GM12878 (cell line): ENCODE results near the gene LEUTX. TPM values are rescaled to one million over a fixed set of nuclear protein-coding genes. Genes with fewer than 3 reads are reported as not detected.

Source experiments
- ATAC-seq: fragments of 200-7000 bp; cut with Tn5 transposase; 3 replicates; pipeline ENCODE4 v1.9.1; 2020; ENCODE audit warnings: mild to moderate bottlenecking, moderate library complexity
- BruUV-seq: library from RNA; stranded (reverse); fragments of 400-500 nt; replicated peaks from 2 replicates; lab custom pipeline; 2021; lab: Mats Ljungman, UMichigan
- CTCF ChIA-PET: fragments of 300-600 bp; sonication (Branson Sonifier 250); formaldehyde crosslinking; extraction: SDS; loops from one replicate; lab custom pipeline; 2021; ENCODE audit warnings: inconsistent platforms; lab: Yijun Ruan, JAX
- POLR2A ChIA-PET: fragments of 350-600 bp; formaldehyde crosslinking; extraction: SDS; loops from one replicate; lab custom pipeline; 2021; ENCODE audit warnings: inconsistent platforms; lab: Charles Lee
- RAD21 ChIA-PET: fragments of 300-600 bp; sonication (Branson Sonifier 250); formaldehyde crosslinking; loops from one replicate; lab custom pipeline; 2023; ENCODE audit warnings: antibody characterized with exemption; ENCODE audit not compliant: unreplicated experiment; lab: Charles Lee
- SMC1A ChIA-PET: fragments of 300-600 bp; sonication (Branson Sonifier 250); formaldehyde crosslinking; loops from one replicate; lab custom pipeline; 2023; ENCODE audit not compliant: unreplicated experiment, uncharacterized antibody; lab: Charles Lee
- DNase-seq: peaks from one replicate; pipeline ENCODE4 v3.0.0-alpha.2; 2011; ENCODE audit warnings: low read depth, low spot score
- FAIRE-seq: peaks from 3 replicates; lab custom pipeline; 2011; peaks lifted over from hg19 to GRCh38; lab: Jason Lieb, UNC
- H2AFZ ChIP-seq: 2 replicates; pipeline ENCODE4 v1.6.0; 2011; ENCODE audit warnings: low read depth, low read length, control low read depth; ENCODE audit not compliant: control insufficient read depth
- H3K27ac ChIP-seq: 2 replicates; pipeline ENCODE4 v1.5.1; 2011; ENCODE audit warnings: control low read depth; ENCODE audit not compliant: control insufficient read depth, insufficient read depth
- H3K27me3 ChIP-seq, 2 experiments: replicated peaks in 1 of 2; 2 replicates each; pipeline versions ENCODE4 v1.6.0 to v1.6.1; 2011; ENCODE audit warnings: low read length in 1 of 2; ENCODE audit not compliant: control insufficient read depth in 2 of 2, insufficient read depth in 2 of 2
- H3K36me3 ChIP-seq, 2 experiments: 2 replicates each; pipeline ENCODE4 v1.5.1; 2011; ENCODE audit warnings: low read length in 1 of 2; ENCODE audit not compliant: control insufficient read depth in 2 of 2, insufficient read depth in 2 of 2
- H3K4me1 ChIP-seq: 2 replicates; pipeline ENCODE4 v1.6.1; 2011; ENCODE audit warnings: mild to moderate bottlenecking, low read length, moderate library complexity, mixed read lengths; ENCODE audit not compliant: control insufficient read depth, insufficient read depth
- H3K4me2 ChIP-seq: 2 replicates; pipeline ENCODE4 v1.6.0; 2011; ENCODE audit warnings: control low read depth; ENCODE audit not compliant: control insufficient read depth, insufficient read depth
- H3K4me3 ChIP-seq: fragments of 200-600 bp; sonication (generic); 2 replicates; pipeline ENCODE4 v1.5.1; 2016
- H3K79me2 ChIP-seq: 2 replicates; pipeline ENCODE4 v1.6.0; 2011; ENCODE audit warnings: low read length; ENCODE audit not compliant: control insufficient read depth, insufficient read depth
- H3K9ac ChIP-seq: 2 replicates; pipeline ENCODE4 v1.8.0; 2011; ENCODE audit warnings: low read length, control low read depth, mixed read lengths; ENCODE audit not compliant: control insufficient read depth, insufficient read depth
- H3K9me3 ChIP-seq: replicated peaks from 3 replicates; pipeline ENCODE4 v1.5.1; 2011; ENCODE audit warnings: mild to moderate bottlenecking, low read length; ENCODE audit not compliant: control insufficient read depth, insufficient read depth
- H4K20me1 ChIP-seq: 2 replicates; pipeline ENCODE4 v1.6.0; 2011; ENCODE audit not compliant: control insufficient read depth, insufficient read depth
- CBFB ChIP-seq: IDR thresholded peaks from 2 replicates; pipeline ENCODE4 v1.6.1; 2016; ENCODE audit warnings: antibody characterized with exemption, low read depth
- CEBPB ChIP-seq, 2 experiments: fragments of 150-350 bp in 1 of 2; IDR thresholded peaks; 2 replicates each; pipeline ENCODE4 v1.6.1; 2012 to 2014; ENCODE audit warnings: low read depth in 2 of 2, low read length in 2 of 2, borderline replicate concordance in 1 of 2, inconsistent platforms in 1 of 2
- CREM ChIP-seq: IDR thresholded peaks from 2 replicates; pipeline ENCODE4 v1.6.1; 2014; ENCODE audit warnings: antibody characterized with exemption, low read depth
- EED ChIP-seq: sonication (generic); IDR thresholded peaks from 2 replicates; pipeline ENCODE4 v1.6.1; 2016; ENCODE audit warnings: antibody characterized with exemption, low read depth
- ETV6 ChIP-seq, 2 experiments: fragments of 450-650 bp in 1 of 2; IDR thresholded peaks in 1 of 2; conservative IDR thresholded peaks in 1 of 2; 2 replicates each; pipeline ENCODE4 v1.6.1; 2014; ENCODE audit warnings: antibody characterized with exemption in 1 of 2, borderline replicate concordance in 1 of 2, low read depth in 1 of 2, mild to moderate bottlenecking in 1 of 2, moderate library complexity in 1 of 2
- IKZF1 ChIP-seq: fragments of 450-650 bp; conservative IDR thresholded peaks from 2 replicates; pipeline ENCODE4 v1.6.1; 2017; ENCODE audit warnings: antibody characterized with exemption, mild to moderate bottlenecking
- IKZF2 ChIP-seq, 2 experiments: fragments of 450-650 bp; IDR thresholded peaks; 2 replicates each; pipeline ENCODE4 v1.6.1; 2017; ENCODE audit warnings: mild to moderate bottlenecking in 2 of 2, moderate library complexity in 2 of 2
- JUND ChIP-seq: IDR thresholded peaks from 2 replicates; pipeline ENCODE4 v1.6.1; 2012; ENCODE audit warnings: low read depth, mild to moderate bottlenecking, low read length, improper control_type of control experiment, moderate library complexity
- MEF2B ChIP-seq: fragments of 450-650 bp; IDR thresholded peaks from 2 replicates; pipeline ENCODE4 v1.6.1; 2018; ENCODE audit warnings: mild to moderate bottlenecking, moderate library complexity; ENCODE audit not compliant: partially characterized antibody, poor library complexity, severe bottlenecking
- NFIC ChIP-seq: IDR thresholded peaks from 2 replicates; pipeline ENCODE4 v1.6.1; 2012; ENCODE audit warnings: low read depth, mild to moderate bottlenecking, inconsistent platforms, low read length, moderate library complexity
- POU2F2 ChIP-seq: IDR thresholded peaks from 3 replicates; pipeline ENCODE4 v1.6.1; 2011; ENCODE audit warnings: low read depth, mild to moderate bottlenecking, low read length, borderline replicate concordance
- RBBP5 ChIP-seq: fragments of 200-600 bp; sonication (generic); conservative IDR thresholded peaks from 2 replicates; pipeline ENCODE4 v1.6.1; 2016
- RUNX3 ChIP-seq: IDR thresholded peaks from 2 replicates; pipeline ENCODE4 v1.6.1; 2012; ENCODE audit warnings: low read length, inconsistent platforms
- WGBS: methylation state at CpG from one replicate; pipeline ENCODE4 v1.1.6; 2016; ENCODE audit warnings: low lambda C conversion rate; ENCODE audit not compliant: insufficient replicate concordance, insufficient coverage; ENCODE audit errors: missing lambda C conversion rate; 5-methylcytosine and 5-hydroxymethylcytosine counted together
- in situ Hi-C: fragments of 300-500 bp; cut with MboI; formaldehyde crosslinking; loops from 9 replicates; pipeline ENCODE4 v1.14.3; 2018; ENCODE audit warnings: mixed read lengths
- intact Hi-C: fragments of 100-400 bp; cut with micrococcal nuclease; formaldehyde crosslinking; loops from one replicate; pipeline ENCODE4 v1.14.2; 2022; ENCODE audit not compliant: unreplicated experiment
- polyA plus RNA-seq, 11 experiments: library from polyadenylated mRNA; depleted of rRNA in 4 of 11; unstranded in 6 of 11; stranded (reverse) in 5 of 11; fragments of >200 nt; fragmentation: Nextera tagmentation in 4 of 11; fragmentation: Illumina TruSeq in 1 of 11; extraction: Ambion mirVana in 4 of 11; extraction: Trizol in 1 of 11; gene quantifications; 1 replicate in 1 of 11; 2 replicates in 10 of 11; pipeline versions ENCODE4 v1.2.1 to v1.2.3, GENCODE V29; 2011 to 2016; ENCODE audit warnings: inconsistent platforms in 2 of 11, missing spikeins in 2 of 11, low read depth in 1 of 11
- total RNA-seq, 4 experiments: library from RNA; depleted of rRNA in 3 of 4; stranded (reverse); fragments of >200 nt in 3 of 4; fragmentation: Illumina TruSeq in 1 of 4; extraction: Trizol in 1 of 4; gene quantifications; 2 replicates each; pipeline versions ENCODE4 v1.2.1 to v1.2.3, GENCODE V29; 2013 to 2021

The LEUTX gene
- total and polyA plus RNA-seq, 10 of the 15 experiments (the other 5 are each of a cell fraction or from before 2014, with no cell fraction given), result 0.29 to 0.46 (median 0.40) TPM; not detected in 4

DNA sequence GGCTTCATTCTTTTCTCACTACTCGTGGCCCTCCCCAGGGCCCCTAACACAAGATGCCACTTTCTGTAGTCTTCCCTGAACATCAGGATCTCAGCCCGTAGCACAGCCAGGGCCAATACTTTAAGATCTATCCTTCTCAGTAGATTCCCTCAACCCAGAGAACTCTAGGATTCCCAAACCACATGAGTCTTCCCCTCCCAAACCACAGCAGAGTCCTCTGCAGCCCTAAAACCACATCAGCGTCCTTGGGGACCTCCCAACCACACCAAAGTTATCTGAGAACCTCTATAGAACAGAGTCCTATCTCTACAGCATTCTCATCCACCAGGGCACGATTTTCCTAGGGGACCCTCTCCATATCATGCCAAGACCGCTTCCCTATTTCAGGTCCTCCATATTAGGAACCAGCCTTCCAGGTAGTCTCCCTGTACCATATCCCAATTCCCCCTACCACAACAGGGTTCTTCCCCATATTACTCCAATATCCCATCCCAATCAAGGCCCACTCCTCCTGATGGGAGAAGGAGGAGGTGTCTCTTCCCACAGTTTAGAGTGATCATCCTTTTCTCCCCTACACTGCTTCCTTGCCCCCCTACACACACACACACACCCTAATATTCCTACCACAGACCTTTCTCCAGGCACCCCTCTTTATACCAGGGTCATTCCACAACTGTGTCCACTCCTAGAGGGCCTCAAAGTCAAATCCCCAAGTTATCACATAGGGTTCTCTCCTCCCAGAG, 53.9 kb downstream of the LEUTX start:
- Histone ChIP-seq H3K79me2 (peaks cover 15% of the 10 kb centered on the region), H3K4me2 (peak overlapping the region; percentile 56), H3K4me3 (peak overlapping the region; percentile 97), H3K27ac (peak overlapping the region; percentile 51), H3K27me3 (no peaks in the 10 kb centered on the region), H2AFZ (no peak overlapping the region), H3K36me3 (peaks cover 33 to 38% of the 10 kb centered on the region in 2 experiments), H4K20me1 (no peaks in the 10 kb centered on the region), H3K4me1 (peaks cover 20% of the 10 kb centered on the region), H3K9ac (peak overlapping the region; percentile 75), H3K9me3 (no peaks in the 10 kb centered on the region)
- ChIA-PET RAD21 (interaction anchor here (1.8 to 2.1 kb wide), 4 partner anchors 13 to 157 kb away, joined by 12 to 29 read pairs (median 23); partner anchors contain the start of genes FBL and PSMC4), SMC1A (interaction anchor here (1.8 to 2.1 kb wide), 4 partner anchors 12 to 158 kb away, joined by 14 to 33 read pairs (median 22); partner anchors contain the start of gene FBL), POLR2A (interaction anchor here (0.6 to 2.1 kb wide), 5 partner anchors 13 to 388 kb away, joined by 3 to 34 read pairs (median 5); partner anchors contain the start of gene FBL), CTCF (interaction anchor here (0.6 to 2.1 kb wide), 5 partner anchors 11 to 293 kb away, joined by 3 to 61 read pairs (median 10); no protein-coding TSS in a partner anchor)
- no TSS peak for BruUV-seq
- 55% methylated on average over 5 of the region's 5 CpGs for WGBS
- ATAC-seq (no peak), FAIRE-seq (peak; percentile 52), DNase-seq (no peak)
- TF ChIP-seq CEBPB (IDR thresholded peaks at IDR 0.05; ENCODE audit: borderline replicate concordance in 1 of 2, low read depth in 2 of 2, low read length in 2 of 2) (no peak), CBFB (peak; percentile 24; the same call in 1 of the 2 replicates), MEF2B (peak; percentile 56), NFIC (0 out of 2 replicates have a peak, but pooled peaks have one; percentile 38), CREM (no peak), EED (peak; percentile 69; the same call in 1 of the 2 replicates), ETV6 (conservative IDR thresholded peaks at IDR 0.05 in 1 of 2, IDR thresholded peaks at IDR 0.05 in 1 of 2; ENCODE audit: borderline replicate concordance in 1 of 2, low read depth in 1 of 2) (no peak), RBBP5 (no peak), IKZF2 (IDR thresholded peaks at IDR 0.05) (peak in 1 of 2 experiments; percentile 26; a peak in 3 of 4 replicates), IKZF1 (peak; percentile 23; the same call in 1 of the 2 replicates), RUNX3 (peak; percentile 90), JUND (no peak), POU2F2 (no peak)
- in situ Hi-C loops, result no loop called here
- intact Hi-C loops, result no loop called here
